Measurements from ENCODE around the gene EHMT1.

EHMT1 gene

DNA sequence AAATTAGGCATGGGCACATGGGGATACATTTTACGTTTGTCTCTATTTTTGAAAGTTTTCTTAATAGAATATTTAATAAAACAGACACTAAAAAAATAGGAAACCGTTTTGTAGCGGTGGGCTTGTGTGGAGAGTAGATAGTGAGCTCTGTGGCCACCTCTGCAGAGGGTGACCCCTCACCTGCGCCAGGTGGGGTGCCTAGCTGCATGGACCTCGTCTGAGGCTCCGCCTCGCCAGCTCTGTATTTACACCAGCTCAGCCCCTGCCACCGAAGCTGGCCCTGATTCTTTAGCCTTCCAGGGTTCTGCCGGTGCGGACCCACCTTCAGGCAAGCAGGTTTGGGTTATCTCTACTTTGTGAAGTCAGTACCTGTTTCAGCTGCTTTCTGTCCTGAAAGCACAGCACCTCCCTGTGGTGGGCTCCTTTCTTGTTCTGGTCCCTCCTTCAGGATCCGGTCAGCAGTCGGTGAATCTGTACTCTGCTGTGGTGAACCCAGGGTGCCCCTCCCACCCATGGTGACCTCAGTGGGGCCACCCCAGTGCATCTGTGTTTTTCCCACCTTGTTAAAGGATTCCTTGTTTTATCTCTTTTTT lies 153.6 kb downstream of the EHMT1 start:
- H3K9me2 ChIP-seq (replicated peaks; ENCODE audit: low read depth, low read length), result no peaks in the 10 kb centered on the region

DNA sequence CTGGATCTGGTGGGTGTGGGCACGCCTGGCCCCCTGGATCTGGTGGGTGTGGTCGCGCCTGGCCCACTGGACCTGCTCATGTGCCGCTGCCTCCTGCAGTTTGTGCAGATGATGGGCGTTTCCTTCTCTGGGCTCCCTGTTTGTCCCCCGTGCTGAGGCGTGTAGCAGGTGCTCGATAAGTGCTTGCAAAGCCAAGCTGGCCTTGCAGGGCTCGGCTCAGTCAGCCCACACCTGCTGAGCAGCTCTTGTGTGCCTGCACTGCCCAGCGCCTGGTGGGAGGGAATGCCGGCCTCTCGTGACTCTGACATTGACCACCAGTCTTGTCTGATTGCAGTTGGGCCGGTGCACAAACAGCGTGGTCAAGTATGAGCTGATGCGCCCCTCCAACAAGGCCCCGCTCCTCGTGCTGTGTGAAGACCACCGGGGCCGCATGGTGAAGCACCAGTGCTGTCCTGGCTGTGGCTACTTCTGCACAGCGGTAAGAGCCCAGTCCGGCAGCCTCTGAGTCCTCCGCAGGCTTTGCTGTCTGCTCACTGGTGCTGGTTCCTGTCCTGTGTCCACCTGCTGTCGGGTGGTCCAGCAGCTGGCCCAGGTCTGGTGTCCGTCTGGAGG lies 156.1 kb downstream of the EHMT1 start:
- TF ChIP-seq, protein P1, sequence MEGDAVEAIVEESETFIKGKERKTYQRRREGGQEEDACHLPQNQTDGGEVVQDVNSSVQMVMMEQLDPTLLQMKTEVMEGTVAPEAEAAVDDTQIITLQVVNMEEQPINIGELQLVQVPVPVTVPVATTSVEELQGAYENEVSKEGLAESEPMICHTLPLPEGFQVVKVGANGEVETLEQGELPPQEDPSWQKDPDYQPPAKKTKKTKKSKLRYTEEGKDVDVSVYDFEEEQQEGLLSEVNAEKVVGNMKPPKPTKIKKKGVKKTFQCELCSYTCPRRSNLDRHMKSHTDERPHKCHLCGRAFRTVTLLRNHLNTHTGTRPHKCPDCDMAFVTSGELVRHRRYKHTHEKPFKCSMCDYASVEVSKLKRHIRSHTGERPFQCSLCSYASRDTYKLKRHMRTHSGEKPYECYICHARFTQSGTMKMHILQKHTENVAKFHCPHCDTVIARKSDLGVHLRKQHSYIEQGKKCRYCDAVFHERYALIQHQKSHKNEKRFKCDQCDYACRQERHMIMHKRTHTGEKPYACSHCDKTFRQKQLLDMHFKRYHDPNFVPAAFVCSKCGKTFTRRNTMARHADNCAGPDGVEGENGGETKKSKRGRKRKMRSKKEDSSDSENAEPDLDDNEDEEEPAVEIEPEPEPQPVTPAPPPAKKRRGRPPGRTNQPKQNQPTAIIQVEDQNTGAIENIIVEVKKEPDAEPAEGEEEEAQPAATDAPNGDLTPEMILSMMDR (conservative IDR thresholded peaks at IDR 0.05; ENCODE audit: low read length), result no peak
- TF ChIP-seq EZH2phosphoT487 (IDR thresholded peaks at IDR 0.05; ENCODE audit: borderline replicate concordance), result no peak
- Histone ChIP-seq H3K36me3 (ENCODE audit: insufficient read depth, low read length) (peaks cover 91% of the 10 kb centered on the region; the same call in 1 of the 2 replicates), H3F3A (ENCODE audit: low read depth) (no peaks in the 10 kb centered on the region), H3K9me3 (ENCODE audit: insufficient read depth, low read depth, low read length) (no peaks in the 10 kb centered on the region), H2AFZ (ENCODE audit: low read length) (no peak overlapping the region), H3K4me3 (ENCODE audit: low read length, poor library complexity, severe bottlenecking) (no peak overlapping the region), H3K4me2 (ENCODE audit: low read depth, low read length, poor library complexity, severe bottlenecking) (no peak overlapping the region), H3K27me3 (ENCODE audit: insufficient read depth, low read length, poor library complexity, severe bottlenecking) (no peaks in the 10 kb centered on the region), H3K79me2 (ENCODE audit: insufficient read depth, low read length) (no peaks in the 10 kb centered on the region), H3K4me1 (ENCODE audit: insufficient read depth, low read length, poor library complexity, severe bottlenecking) (no peaks in the 10 kb centered on the region), H4K20me1 (ENCODE audit: insufficient read depth, low read length, poor library complexity, severe bottlenecking) (no peaks in the 10 kb centered on the region), H3K9ac (ENCODE audit: low read depth, low read length, poor library complexity, severe bottlenecking) (no peak overlapping the region), H3K9me2 (replicated peaks; ENCODE audit: low read depth, low read length) (no peaks in the 10 kb centered on the region)

More for the DNA sequence above, 153.6 kb downstream of the EHMT1 start:
- H3K4me3 ChIP-seq (ENCODE audit: low read length, poor library complexity, severe bottlenecking), result no peak overlapping the region
- no peak for TF ChIP-seq EZH2phosphoT487 (IDR thresholded peaks at IDR 0.05; ENCODE audit: borderline replicate concordance)
- TF ChIP-seq, protein P1 (conservative IDR thresholded peaks at IDR 0.05; ENCODE audit: low read length), result peak; percentile 30
- H3K4me2 ChIP-seq (ENCODE audit: low read depth, low read length, poor library complexity, severe bottlenecking), result no peak overlapping the region
- no peak overlapping the region for H2AFZ ChIP-seq (ENCODE audit: low read length)
- H3K27me3 ChIP-seq (ENCODE audit: insufficient read depth, low read length, poor library complexity, severe bottlenecking), result no peaks in the 10 kb centered on the region
- no peaks in the 10 kb centered on the region for H3K9me3 ChIP-seq (ENCODE audit: insufficient read depth, low read depth, low read length)
- no peaks in the 10 kb centered on the region for H4K20me1 ChIP-seq (ENCODE audit: insufficient read depth, low read length, poor library complexity, severe bottlenecking)
- H3K79me2 ChIP-seq (ENCODE audit: insufficient read depth, low read length), result no peaks in the 10 kb centered on the region
- H3K4me1 ChIP-seq (ENCODE audit: insufficient read depth, low read length, poor library complexity, severe bottlenecking), result no peaks in the 10 kb centered on the region
- H3K9ac ChIP-seq (ENCODE audit: low read depth, low read length, poor library complexity, severe bottlenecking), result no peak overlapping the region
- peaks cover 82% of the 10 kb centered on the region; the same call in 1 of the 2 replicates for H3K36me3 ChIP-seq (ENCODE audit: insufficient read depth, low read length)
- no peaks in the 10 kb centered on the region for H3F3A ChIP-seq (ENCODE audit: low read depth)

DNA sequence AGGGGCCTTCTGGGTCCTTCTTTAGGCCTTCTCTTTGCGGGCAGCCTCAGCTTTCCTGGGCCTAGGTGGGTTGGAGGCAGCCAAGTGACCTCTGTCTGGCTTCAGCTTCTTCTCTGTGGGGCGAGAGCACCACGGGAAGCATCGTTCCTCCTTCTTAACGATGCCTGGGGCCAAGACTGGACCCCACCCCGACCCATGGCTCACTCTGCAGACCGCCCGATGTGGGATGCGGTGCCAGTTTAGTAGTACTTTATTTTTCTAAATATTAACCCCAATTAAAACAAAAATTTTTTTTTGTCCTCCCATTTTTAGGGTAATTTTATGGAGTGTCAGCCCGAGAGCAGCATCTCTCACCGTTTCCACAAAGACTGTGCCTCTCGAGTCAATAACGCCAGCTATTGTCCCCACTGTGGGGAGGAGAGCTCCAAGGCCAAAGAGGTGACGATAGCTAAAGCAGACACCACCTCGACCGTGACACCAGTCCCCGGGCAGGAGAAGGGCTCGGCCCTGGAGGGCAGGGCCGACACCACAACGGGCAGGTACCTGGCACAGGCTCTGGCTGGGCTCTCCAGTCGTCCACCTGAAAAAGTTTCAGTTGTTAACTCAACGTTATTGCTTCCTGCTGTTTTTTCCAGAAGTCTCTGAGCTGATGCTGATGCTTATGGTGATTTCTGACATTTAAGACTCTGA lies 157.6 kb downstream of the EHMT1 start:
- Histone ChIP-seq H3K4me3 (ENCODE audit: low read length, poor library complexity, severe bottlenecking) (no peak overlapping the region), H3K36me3 (ENCODE audit: insufficient read depth, low read length) (peaks cover 80% of the 10 kb centered on the region; the same call in 1 of the 2 replicates), H3K9me3 (ENCODE audit: insufficient read depth, low read depth, low read length) (no peaks in the 10 kb centered on the region), H3K27me3 (ENCODE audit: insufficient read depth, low read length, poor library complexity, severe bottlenecking) (no peaks in the 10 kb centered on the region), H3F3A (ENCODE audit: low read depth) (no peaks in the 10 kb centered on the region), H2AFZ (ENCODE audit: low read length) (no peak overlapping the region), H3K4me1 (ENCODE audit: insufficient read depth, low read length, poor library complexity, severe bottlenecking) (no peaks in the 10 kb centered on the region), H4K20me1 (ENCODE audit: insufficient read depth, low read length, poor library complexity, severe bottlenecking) (no peaks in the 10 kb centered on the region), H3K4me2 (ENCODE audit: low read depth, low read length, poor library complexity, severe bottlenecking) (no peak overlapping the region), H3K79me2 (ENCODE audit: insufficient read depth, low read length) (no peaks in the 10 kb centered on the region), H3K9me2 (replicated peaks; ENCODE audit: low read depth, low read length) (no peaks in the 10 kb centered on the region), H3K9ac (ENCODE audit: low read depth, low read length, poor library complexity, severe bottlenecking) (no peak overlapping the region)
- TF ChIP-seq EZH2phosphoT487 (IDR thresholded peaks at IDR 0.05; ENCODE audit: borderline replicate concordance), result no peak
- TF ChIP-seq, protein P1 (conservative IDR thresholded peaks at IDR 0.05; ENCODE audit: low read length), result no peak

All from Loucy (cell line).